HCT116 (cell line): Measurements from ENCODE around the gene NTRK3.

Experiments
- CTCF ChIP-seq, 3 experiments: fragments of 200-600 bp in 1 of 3; sonication (generic) in 1 of 3; IDR thresholded peaks in 2 of 3; conservative IDR thresholded peaks in 1 of 3; 2 replicates each; pipeline ENCODE4 v1.5.1; 2012 to 2017; ENCODE audit warnings: low read depth in 2 of 3, low read length in 2 of 3, antibody characterized with exemption in 1 of 3, borderline replicate concordance in 1 of 3, control low read depth in 1 of 3, mild to moderate bottlenecking in 1 of 3, mixed read lengths in 1 of 3, mixed run types in 1 of 3, moderate library complexity in 1 of 3; ENCODE audit not compliant: insufficient read depth in 1 of 3
- ELF1 ChIP-seq: IDR thresholded peaks from 2 replicates; pipeline ENCODE4 v1.6.1; 2012; ENCODE audit warnings: low read depth, borderline replicate concordance
- EZH2 ChIP-seq: fragments of 200-600 bp; sonication (generic); IDR thresholded peaks from 2 replicates; pipeline ENCODE4 v1.6.1; 2017; ENCODE audit warnings: antibody characterized with exemption, mixed run types
- JUND ChIP-seq: IDR thresholded peaks from 2 replicates; pipeline ENCODE4 v1.6.1; 2012
- POLR2A ChIP-seq: IDR thresholded peaks from 2 replicates; pipeline ENCODE4 v1.7.0; 2011; ENCODE audit warnings: borderline replicate concordance; ENCODE audit not compliant: insufficient read depth, insufficient read length; ENCODE audit errors: extremely low read depth
- POLR2AphosphoS5 ChIP-seq: IDR thresholded peaks from 2 replicates; pipeline ENCODE4 v1.6.1; 2011; ENCODE audit warnings: mild to moderate bottlenecking, low read depth, low read length, moderate library complexity
- RAD21 ChIP-seq: IDR thresholded peaks from 2 replicates; pipeline ENCODE4 v1.6.1; 2012; ENCODE audit warnings: low read depth, mild to moderate bottlenecking
- REST ChIP-seq: IDR thresholded peaks from 2 replicates; pipeline ENCODE4 v1.6.1; 2012; ENCODE audit warnings: low read depth
- SIN3A ChIP-seq: IDR thresholded peaks from 2 replicates; pipeline ENCODE4 v1.6.1; 2012; ENCODE audit warnings: low read depth
- SP1 ChIP-seq: IDR thresholded peaks from 2 replicates; pipeline ENCODE4 v1.6.1; 2012; ENCODE audit warnings: low read depth
- YY1 ChIP-seq: IDR thresholded peaks from 2 replicates; pipeline ENCODE4 v1.6.1; 2011; ENCODE audit warnings: low read length, low read depth, moderate library complexity, mild to moderate bottlenecking; ENCODE audit not compliant: insufficient replicate concordance; ENCODE audit errors: extremely low read depth
- ZBTB33 ChIP-seq: IDR thresholded peaks from 2 replicates; pipeline ENCODE4 v1.6.1; 2011; ENCODE audit warnings: mild to moderate bottlenecking, low read length, moderate library complexity; ENCODE audit not compliant: insufficient replicate concordance; ENCODE audit errors: extremely low read depth
- ZNF274 ChIP-seq: fragments of 200-500 bp; sonication (Bioruptor generic); IDR thresholded peaks from 2 replicates; pipeline ENCODE4 v1.6.1; 2014; ENCODE audit warnings: mild to moderate bottlenecking, low read depth, low read length, inconsistent platforms

GRCh38 chr15:88256279-88257230 lies at the start of gene NTRK3:
- TF ChIP-seq ZNF274 (no peak), POLR2AphosphoS5 (no peak), CTCF (IDR thresholded peaks at IDR 0.05 in 2 of 3, conservative IDR thresholded peaks at IDR 0.05 in 1 of 3; ENCODE audit: borderline replicate concordance in 1 of 3, insufficient read depth in 1 of 3, low read depth in 2 of 3, low read length in 2 of 3) (no peak), JUND (no peak), POLR2A (no peak), RAD21 (no peak), ELF1 (no peak), SIN3A (no peak), YY1 (no peak), ZBTB33 (no peak), EZH2 (no peak), REST (no peak), SP1 (no peak)
